Measurements from ENCODE around the gene DLEC1.

GRCh38 chr3:38059148-38059547, 20.1 kb downstream of the DLEC1 start:
- TF ChIP-seq CTCF (IDR thresholded peaks at IDR 0.05; ENCODE audit: poor library complexity, severe bottlenecking) (no peak), MXI1 (conservative IDR thresholded peaks at IDR 0.05; ENCODE audit: poor library complexity, severe bottlenecking) (no peak)
